SJCRH30 (cell line): ENCODE measurements around the gene C1QTNF1. TPM values are rescaled to one million over a fixed set of nuclear protein-coding genes. Genes with fewer than 3 reads are reported as not detected.

Experiments used
- DNase-seq, 2 experiments: peaks; one replicate each; pipeline ENCODE4 v3.0.0-alpha.2; 2015 to 2020
- H3K27ac ChIP-seq: fragments of 250-450 bp; sonication (Bioruptor Pico); 2 replicates; pipeline ENCODE4 v1.5.1; 2020; ENCODE audit warnings: mild to moderate bottlenecking, moderate library complexity
- H3K27me3 ChIP-seq: fragments of 250-450 bp; sonication (Bioruptor Pico); 2 replicates; pipeline ENCODE4 v1.5.1; 2020; ENCODE audit warnings: mild to moderate bottlenecking, moderate library complexity
- H3K36me3 ChIP-seq: fragments of 250-450 bp; sonication (Bioruptor Pico); 2 replicates; pipeline ENCODE4 v1.5.1; 2020; ENCODE audit warnings: mild to moderate bottlenecking, moderate library complexity
- H3K4me1 ChIP-seq: fragments of 250-450 bp; sonication (Bioruptor Pico); 2 replicates; pipeline ENCODE4 v1.5.1; 2020; ENCODE audit warnings: mild to moderate bottlenecking, moderate library complexity
- H3K4me3 ChIP-seq: fragments of 250-450 bp; sonication (Bioruptor Pico); 2 replicates; pipeline ENCODE4 v1.5.1; 2020; ENCODE audit warnings: mild to moderate bottlenecking, moderate library complexity
- H3K9me3 ChIP-seq: fragments of 250-450 bp; sonication (Bioruptor Pico); replicated peaks from 2 replicates; pipeline ENCODE4 v1.5.1; 2020; ENCODE audit warnings: mild to moderate bottlenecking, moderate library complexity
- total RNA-seq: library from RNA; depleted of rRNA; stranded (reverse); fragments of >200 nt; shearing (Covaris generic); gene quantifications from 2 replicates; pipeline ENCODE4 v1.2.3, GENCODE V29; 2014

The C1QTNF1 gene
- total RNA-seq, 1 experiment from 2014 or later, result 45.7 TPM

DNA sequence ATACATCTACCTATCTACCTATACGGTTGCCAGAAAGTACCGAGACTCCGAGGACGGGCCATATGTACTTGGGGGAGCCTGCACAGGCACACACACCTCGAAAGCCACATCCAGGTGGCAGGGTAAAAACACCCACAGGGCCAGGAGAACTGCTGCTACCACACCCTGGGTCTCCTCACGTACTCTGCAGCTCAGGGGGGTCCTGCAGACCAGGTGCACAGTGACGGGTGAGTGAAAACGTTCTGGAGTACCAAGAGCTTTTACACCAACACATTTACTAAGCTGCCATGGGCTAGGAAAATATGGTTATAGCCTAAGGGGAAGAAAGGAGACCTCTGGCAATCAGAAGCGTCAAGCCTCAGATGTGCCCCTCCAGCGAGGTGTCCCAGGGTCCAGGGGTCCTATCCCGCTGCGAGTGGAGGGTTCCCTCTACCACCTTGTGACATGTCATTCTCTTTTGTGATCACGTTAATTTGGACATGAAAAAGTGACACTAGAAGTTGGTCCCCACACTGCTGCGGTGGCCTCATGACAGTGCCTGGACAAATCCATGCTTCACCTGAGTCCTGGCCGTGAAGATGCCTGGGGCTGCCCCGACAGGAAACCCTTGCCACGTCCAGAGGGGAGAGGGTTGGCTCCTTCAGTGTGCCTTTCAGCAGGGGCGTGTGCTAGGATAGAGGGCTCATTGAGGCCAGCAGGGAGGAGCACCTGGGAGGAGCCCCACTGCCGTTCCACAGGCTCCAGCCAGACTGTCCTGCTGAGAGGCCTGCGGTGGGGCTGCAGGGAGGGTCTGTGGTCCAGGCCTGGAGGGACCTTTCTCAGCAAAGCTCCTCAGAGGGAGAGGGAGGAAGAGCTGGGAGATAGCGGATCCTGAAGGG lies 16.2 kb upstream of the C1QTNF1 start:
- no peaks in the 10 kb centered on the region for H3K9me3 ChIP-seq
- DNase-seq, result no peak
- peaks cover 16% of the 10 kb centered on the region; the same call in 1 of the 2 replicates for H3K4me1 ChIP-seq
- H3K4me3 ChIP-seq, result no peak overlapping the region
- no peaks in the 10 kb centered on the region for H3K27me3 ChIP-seq
- no peak overlapping the region for H3K27ac ChIP-seq
- H3K36me3 ChIP-seq, result peaks cover 16% of the 10 kb centered on the region

DNA sequence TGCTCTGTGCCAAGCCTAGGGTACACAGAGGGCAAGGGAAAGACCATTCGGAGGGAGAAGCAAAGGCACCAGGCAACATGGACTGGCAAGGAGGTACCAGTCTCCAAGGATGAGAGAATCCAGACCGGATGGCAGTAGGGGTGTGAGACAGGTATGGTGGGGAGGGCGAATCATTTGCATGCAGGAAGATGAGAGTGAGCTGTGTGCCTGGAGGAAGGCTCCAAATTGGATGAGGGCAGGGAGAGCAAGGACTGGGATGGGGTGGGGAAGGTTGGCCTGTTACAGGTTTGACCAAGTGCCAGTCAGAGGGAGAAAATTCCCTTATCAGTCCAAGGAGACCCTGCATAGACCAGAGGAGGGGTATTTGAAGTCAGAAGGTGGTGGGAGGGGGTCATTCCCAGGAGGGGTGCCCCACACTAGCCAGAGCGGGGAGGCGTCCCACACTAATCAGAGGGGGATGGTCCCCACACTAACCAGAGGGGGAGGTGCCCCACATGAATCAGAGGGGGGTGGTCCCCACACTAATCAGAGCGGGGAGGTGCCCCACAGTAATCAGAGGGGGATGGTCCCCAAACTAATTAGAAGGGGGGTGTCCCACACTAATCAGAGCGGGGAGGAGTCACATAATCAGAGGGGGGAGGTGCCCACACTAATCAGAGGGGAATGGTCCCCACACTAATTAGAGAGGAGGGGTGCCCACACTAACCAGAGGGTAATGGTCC lies 15.1 kb upstream of the C1QTNF1 start:
- Histone ChIP-seq H3K4me3 (peak overlapping the region; percentile 71), H3K9me3 (peaks cover 3% of the 10 kb centered on the region), H3K4me1 (peaks cover 16% of the 10 kb centered on the region; the same call in 1 of the 2 replicates), H3K27me3 (no peaks in the 10 kb centered on the region), H3K36me3 (peaks cover 7% of the 10 kb centered on the region; the same call in 1 of the 2 replicates), H3K27ac (peak overlapping the region; percentile 33; the same call in 1 of the 2 replicates)
- DNase-seq, result no peak

DNA sequence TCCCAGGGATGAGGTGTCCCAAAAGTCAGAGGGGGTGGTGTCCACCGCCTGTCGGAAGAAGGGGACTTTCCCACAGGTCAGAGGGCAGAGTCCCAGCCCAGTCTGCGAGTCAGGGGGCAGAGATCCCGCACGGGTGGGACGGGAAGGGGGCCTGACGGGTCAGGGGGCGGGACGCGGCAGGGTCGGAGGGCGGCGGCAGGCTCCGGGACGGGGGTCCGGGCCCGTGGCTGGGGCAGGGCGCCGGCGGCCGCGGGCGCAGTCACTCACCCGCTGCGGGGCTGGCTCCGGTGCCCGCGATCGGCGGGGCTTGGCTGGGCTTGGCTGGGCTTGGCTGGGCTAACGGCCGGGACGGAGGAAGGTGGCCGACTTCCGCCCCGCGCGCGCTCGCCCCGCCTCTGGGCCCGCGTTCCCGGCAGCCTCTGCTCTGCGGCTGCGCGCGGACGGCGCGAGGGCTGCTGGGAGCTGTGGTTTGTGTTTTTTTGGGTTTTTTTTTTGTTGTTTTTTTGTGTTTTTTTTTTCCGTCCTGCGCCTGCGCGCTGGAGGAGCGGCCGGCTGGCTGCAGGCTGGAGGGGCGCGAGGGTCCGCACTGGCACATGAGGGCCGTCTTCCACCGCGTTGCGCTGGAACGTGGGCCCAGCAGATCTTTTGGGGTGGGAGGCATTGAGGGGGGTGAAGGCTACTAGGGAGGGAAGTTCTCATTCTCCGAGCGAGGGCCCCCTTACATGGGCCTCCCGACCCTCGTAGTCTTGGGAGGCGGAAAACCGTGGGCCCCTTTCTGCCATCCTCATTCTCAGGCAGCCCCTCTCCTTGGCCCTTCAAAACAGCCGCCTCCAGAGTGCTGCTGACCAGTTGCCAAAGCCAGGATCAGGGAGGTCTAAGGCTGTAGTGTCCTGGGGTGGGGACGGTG lies 14.3 kb upstream of the C1QTNF1 start, which contains the start of gene CANT1:
Gene CANT1, minus strand, starts transcription at position 368 of the 907 bp plus-strand sequence. CDS start 12,142 bp downstream, outside the sequence.
- peaks cover 16% of the 10 kb centered on the region; the same call in 1 of the 2 replicates for H3K4me1 ChIP-seq
- peaks cover 11% of the 10 kb centered on the region for H3K9me3 ChIP-seq
- H3K4me3 ChIP-seq, result peak within 1 kb of the TSS; percentile 71
- peak; percentile 90 to 94 for DNase-seq
- peak within 1 kb of the TSS; percentile 52 for H3K27ac ChIP-seq
- H3K36me3 ChIP-seq, result peaks cover 7% of the 10 kb centered on the region; the same call in 1 of the 2 replicates
- H3K27me3 ChIP-seq, result no peaks in the 10 kb centered on the region

DNA sequence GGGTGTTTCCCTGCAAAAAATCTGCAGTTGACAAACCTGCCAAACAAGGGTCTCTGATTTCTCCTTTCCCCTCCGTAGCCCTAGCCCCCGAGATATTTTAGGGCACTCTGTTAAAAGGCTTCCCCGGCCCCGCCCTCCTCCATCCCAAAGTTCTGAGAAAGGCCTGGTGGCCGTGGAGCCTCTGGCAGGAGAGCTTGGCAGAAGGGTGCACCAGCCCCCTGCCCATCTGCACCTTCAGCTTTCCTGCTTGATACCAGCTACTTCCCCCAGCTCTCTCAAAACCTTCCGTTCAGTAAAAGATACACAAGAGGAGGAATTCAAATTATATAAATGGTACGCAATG lies 13.7 kb upstream of the C1QTNF1 start:
- Histone ChIP-seq H3K36me3 (peaks cover 7% of the 10 kb centered on the region; the same call in 1 of the 2 replicates), H3K27ac (peak overlapping the region; percentile 52), H3K4me1 (peaks cover 16% of the 10 kb centered on the region; the same call in 1 of the 2 replicates), H3K27me3 (no peaks in the 10 kb centered on the region), H3K9me3 (peaks cover 16% of the 10 kb centered on the region), H3K4me3 (peak overlapping the region; percentile 71)
- no peak for DNase-seq

DNA sequence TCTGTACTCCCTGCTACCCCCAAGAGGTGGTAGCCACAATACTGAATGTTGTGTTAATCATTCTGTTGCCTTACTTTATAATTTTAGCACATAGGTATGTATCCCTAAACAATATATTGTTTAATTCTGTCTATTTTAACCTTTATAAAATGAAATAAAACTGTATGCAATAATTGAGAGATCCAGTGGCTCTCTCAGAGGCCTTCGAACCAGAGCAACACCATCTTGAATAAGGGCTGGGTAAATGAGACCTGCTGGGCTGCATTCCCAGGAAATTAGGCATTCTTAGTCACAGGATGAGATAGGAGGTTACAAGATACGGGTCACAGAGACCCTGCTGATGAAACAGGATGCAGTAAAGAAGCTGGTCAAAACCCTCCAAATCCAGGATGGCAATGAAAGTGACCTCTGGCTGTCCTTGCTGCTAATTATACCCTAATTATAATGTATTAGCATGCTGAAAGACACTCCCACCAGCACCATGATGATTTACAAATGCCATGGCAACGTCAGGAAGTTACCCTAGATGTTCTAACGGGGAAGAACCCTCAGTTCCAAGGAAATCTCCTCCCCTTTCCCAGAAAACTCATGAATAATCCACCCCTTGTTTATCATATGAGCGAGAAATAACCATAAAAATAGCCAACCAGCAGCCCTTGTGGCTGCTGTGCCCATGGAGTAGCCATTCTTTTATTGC lies 12.4 kb upstream of the C1QTNF1 start:
- Histone ChIP-seq H3K9me3 (peaks cover 22% of the 10 kb centered on the region), H3K27ac (no peak overlapping the region), H3K4me1 (peaks cover 13% of the 10 kb centered on the region; the same call in 1 of the 2 replicates), H3K27me3 (no peaks in the 10 kb centered on the region), H3K36me3 (peaks cover 7% of the 10 kb centered on the region; the same call in 1 of the 2 replicates), H3K4me3 (no peak overlapping the region)
- DNase-seq, result no peak

DNA sequence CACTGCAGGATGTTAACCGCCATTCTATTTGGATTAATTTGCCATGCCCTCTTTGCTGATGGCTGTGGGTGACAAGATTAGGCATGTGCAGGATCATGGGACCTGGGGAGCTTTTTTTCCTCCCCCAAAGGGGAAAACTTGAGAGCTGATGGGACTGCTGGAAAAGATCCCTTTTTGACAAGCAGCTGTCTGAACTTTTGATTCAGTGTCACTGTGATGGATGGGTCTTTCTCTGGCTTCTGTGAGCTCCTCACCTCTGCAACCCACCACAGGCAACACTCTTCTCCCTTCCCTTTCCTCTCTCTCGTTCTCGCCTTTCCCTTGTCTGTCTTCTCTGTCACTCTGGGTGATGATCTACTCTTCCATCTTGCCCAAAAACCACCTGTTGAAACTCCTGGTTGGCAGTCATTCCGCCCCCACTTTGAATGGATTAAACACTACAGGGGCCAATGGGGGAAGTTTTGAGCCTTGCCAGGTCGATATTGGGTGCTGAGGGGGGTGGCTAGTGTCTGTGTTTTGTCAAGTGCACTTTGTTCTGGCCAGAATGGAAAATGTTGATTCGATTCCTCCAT lies 11.3 kb upstream of the C1QTNF1 start:
- peaks cover 13% of the 10 kb centered on the region; the same call in 1 of the 2 replicates for H3K4me1 ChIP-seq
- H3K27me3 ChIP-seq, result no peaks in the 10 kb centered on the region
- H3K36me3 ChIP-seq, result peaks cover 3% of the 10 kb centered on the region; the same call in 1 of the 2 replicates
- H3K27ac ChIP-seq, result no peak overlapping the region
- no peak for DNase-seq
- H3K9me3 ChIP-seq, result peaks cover 22% of the 10 kb centered on the region
- H3K4me3 ChIP-seq, result no peak overlapping the region

DNA sequence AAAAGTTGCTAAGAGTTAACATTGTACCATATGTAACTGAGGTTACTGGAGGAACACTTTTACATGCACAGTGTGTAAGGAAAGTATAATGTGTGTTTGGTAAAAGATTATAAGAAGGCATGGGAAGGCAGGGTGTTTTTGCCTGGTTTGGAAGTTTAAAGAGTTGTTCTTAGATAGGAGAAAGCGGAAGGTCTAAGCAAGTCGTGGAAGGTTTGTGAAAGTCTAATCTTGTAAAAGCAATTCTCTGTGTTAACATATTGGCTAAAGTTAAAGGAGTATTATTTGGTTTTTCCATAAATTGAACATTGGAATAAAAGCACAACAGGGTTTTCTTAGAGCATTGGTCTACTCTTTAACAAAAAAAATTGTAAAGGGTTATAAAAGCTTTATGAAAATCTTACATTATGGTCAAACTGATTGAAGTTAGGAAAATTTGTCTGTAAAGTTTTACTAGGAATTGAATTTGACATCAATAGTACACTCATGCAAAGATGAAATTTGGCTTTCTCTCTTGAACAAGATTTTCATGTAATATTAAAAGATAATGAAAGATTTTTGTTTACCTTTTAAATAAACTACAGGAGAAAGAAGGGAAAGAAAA lies 9.7 kb upstream of the C1QTNF1 start:
- H3K9me3 ChIP-seq, result peaks cover 22% of the 10 kb centered on the region
- DNase-seq, result peak in 1 of 2 experiments; percentile 3
- H3K4me1 ChIP-seq, result peaks cover 7% of the 10 kb centered on the region; the same call in 1 of the 2 replicates
- H3K36me3 ChIP-seq, result no peaks in the 10 kb centered on the region
- H3K27me3 ChIP-seq, result no peaks in the 10 kb centered on the region
- H3K27ac ChIP-seq, result no peak overlapping the region
- H3K4me3 ChIP-seq, result no peak overlapping the region

DNA sequence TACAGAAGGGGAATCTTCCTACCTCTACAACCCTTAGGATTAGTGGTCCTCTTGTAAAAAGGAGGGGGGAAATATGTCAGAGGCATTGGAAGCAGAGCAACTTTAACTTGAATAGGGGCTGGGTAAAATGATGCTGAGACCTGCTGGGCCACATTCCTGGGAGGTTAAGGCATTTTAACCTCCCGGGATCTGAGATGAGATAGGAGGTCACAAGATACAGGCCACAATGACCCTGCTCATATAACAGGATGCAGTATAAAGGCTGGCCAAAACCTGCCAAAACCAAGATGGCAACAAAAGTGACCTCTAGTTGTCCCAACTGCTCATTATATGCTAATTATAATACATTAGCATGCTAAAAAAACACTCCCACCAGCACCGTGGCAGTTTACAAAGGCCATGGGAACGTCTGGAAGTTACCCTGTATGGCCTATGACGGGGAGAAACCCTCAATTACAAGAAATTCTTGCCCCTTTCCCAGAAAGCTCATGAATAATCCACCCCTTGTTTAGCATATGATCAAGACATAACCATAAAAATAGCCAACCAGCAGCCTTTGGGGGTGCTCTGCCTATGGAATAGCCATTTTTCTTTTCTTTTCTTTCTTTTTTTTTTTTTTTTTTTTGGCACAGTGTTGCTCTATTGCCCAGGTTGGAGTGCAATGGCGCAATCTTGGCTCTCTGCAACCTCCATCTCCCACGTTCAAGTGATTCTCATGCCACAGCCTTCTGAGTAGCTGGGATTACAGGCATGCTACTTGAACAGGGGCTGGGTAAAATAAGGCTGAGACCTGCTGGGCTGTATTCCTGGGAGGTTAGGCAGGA lies 6.2 kb upstream of the C1QTNF1 start:
- DNase-seq, result no peak
- Histone ChIP-seq H3K9me3 (peaks cover 22% of the 10 kb centered on the region), H3K36me3 (no peaks in the 10 kb centered on the region), H3K27me3 (no peaks in the 10 kb centered on the region), H3K27ac (no peak overlapping the region), H3K4me3 (no peak overlapping the region), H3K4me1 (peaks cover 5% of the 10 kb centered on the region; the same call in 1 of the 2 replicates)

DNA sequence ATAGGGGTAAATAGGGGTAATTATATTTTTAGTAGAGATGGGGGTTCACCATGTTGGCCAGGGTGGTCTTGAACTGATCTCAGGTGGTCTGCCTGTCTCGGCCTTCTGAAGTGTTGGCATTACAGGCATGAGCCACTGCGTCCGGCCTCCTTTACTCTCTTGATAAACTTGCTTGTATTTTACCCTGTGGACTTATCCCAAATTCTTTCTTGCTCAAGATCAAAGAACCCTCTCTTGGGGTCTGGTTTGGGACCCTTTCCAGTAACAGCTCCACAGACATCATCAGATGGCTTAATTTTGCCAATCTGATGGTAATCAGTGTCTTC lies 5.6 kb upstream of the C1QTNF1 start:
- no peak for DNase-seq
- Histone ChIP-seq H3K27ac (no peak overlapping the region), H3K4me1 (peaks cover 5% of the 10 kb centered on the region; the same call in 1 of the 2 replicates), H3K27me3 (no peaks in the 10 kb centered on the region), H3K4me3 (no peak overlapping the region), H3K36me3 (no peaks in the 10 kb centered on the region), H3K9me3 (peaks cover 22% of the 10 kb centered on the region)

DNA sequence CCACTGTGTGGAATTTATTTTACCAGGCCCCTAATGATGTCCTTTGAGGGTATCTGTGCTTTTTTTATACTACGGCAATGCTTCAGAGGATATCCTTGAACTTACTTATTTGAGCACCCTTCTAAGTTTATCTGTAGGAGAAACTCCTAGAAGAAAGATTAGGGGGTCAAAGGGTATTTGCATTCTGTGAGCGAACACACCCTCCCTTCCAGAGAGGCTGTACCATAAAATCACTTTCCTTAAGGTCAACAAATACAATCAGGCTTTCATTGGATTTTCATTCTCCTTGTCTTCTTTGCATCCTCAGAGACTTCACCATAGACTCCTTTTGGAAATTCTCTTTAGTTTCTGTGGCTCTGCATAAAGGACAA lies 4.7 kb upstream of the C1QTNF1 start:
- DNase-seq, result no peak
- Histone ChIP-seq H3K9me3 (peaks cover 15% of the 10 kb centered on the region), H3K4me1 (peaks cover 9% of the 10 kb centered on the region), H3K36me3 (no peaks in the 10 kb centered on the region), H3K27me3 (0 out of 2 replicates have a peak, but pooled peaks cover 3% of the 10 kb centered on the region), H3K4me3 (no peak overlapping the region), H3K27ac (no peak overlapping the region)

DNA sequence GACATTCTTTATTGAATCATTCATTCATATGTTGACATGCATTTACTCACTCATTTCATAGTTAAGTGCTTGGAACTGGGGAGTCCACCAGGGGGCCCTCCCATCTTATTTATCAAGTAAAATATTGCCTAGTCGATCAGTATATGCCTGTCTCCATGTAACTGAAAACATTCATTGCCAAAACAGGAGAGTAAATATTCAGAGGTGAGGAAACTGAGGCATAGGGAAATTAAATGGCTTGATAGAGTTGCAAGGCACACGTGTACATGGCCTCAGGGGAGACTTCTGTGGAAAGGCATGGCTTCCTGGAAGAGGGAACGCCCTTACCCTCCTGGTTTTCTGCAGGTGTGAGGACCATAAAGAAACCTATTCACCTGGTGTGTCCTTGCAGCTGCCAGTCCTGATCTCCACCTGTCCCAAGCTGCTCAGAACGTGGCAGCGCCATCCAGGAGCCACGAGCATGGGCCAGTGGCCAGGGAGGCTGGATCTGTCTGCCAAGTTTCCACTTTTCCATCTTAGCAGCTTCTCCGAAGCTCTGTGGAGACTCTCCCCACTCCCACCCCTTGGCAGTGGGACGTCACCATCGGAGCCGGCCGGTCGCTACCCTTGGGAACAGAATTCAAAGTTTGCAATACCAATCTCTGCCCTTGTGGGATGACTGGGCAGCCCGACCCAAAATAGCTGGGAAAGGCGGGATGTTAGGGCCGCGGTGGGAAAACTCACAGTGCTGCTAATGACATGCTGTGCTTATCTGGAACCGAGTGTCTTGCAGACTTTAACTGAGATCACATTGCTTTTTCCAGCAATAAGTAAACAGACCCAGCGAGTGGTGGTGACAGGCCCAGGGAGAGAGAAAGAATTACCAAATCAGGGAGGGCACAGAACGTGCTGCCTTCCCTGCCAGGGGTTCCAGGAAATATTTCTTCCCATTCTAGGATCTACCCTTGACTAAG lies 4.1 kb upstream of the C1QTNF1 start:
- no peak overlapping the region for H3K27ac ChIP-seq
- peaks cover 8% of the 10 kb centered on the region; the same call in 1 of the 2 replicates for H3K9me3 ChIP-seq
- DNase-seq, result peak; percentile 89 to 91
- H3K4me1 ChIP-seq, result peaks cover 9% of the 10 kb centered on the region
- 0 out of 2 replicates have a peak, but pooled peaks cover 3% of the 10 kb centered on the region for H3K27me3 ChIP-seq
- H3K36me3 ChIP-seq, result no peaks in the 10 kb centered on the region
- no peak overlapping the region for H3K4me3 ChIP-seq
